ACC112 (cell line): ENCODE results near the gene NUSAP1.
"Not testable (repeated sequence)": the region's sequence is repeated elsewhere in the genome, so short reads cannot be mapped to it uniquely, and the experiment has no call there.

Experiments used
- H2AFZ ChIP-seq: fragments of 200-600 bp; sonication (generic); one replicate; pipeline ENCODE4 v1.6.0; 2017; ENCODE audit warnings: antibody characterized with exemption, low read length; ENCODE audit not compliant: unreplicated experiment
- H3K27ac ChIP-seq: fragments of 200-600 bp; sonication (generic); 2 replicates; pipeline ENCODE4 v1.5.1; 2014; ENCODE audit warnings: low read depth, mild to moderate bottlenecking, antibody characterized with exemption, low read length, moderate library complexity
- H3K27me3 ChIP-seq: fragments of 200-600 bp; sonication (generic); 2 replicates; pipeline ENCODE4 v1.6.1; 2014; ENCODE audit warnings: mild to moderate bottlenecking, antibody characterized with exemption, low read length, moderate library complexity, mixed read lengths; ENCODE audit not compliant: insufficient read depth
- H3K36me3 ChIP-seq: fragments of 200-600 bp; sonication (generic); 2 replicates; pipeline ENCODE4 v1.6.1; 2016; ENCODE audit warnings: mild to moderate bottlenecking, antibody characterized with exemption, low read length, moderate library complexity, mixed read lengths; ENCODE audit not compliant: insufficient read depth
- H3K4me1 ChIP-seq: fragments of 200-600 bp; sonication (generic); one replicate; pipeline ENCODE4 v1.6.1; 2016; ENCODE audit warnings: low read length, mixed read lengths; ENCODE audit not compliant: insufficient read depth, unreplicated experiment, control insufficient read depth
- H3K4me3 ChIP-seq: fragments of 200-600 bp; sonication (generic); 2 replicates; pipeline ENCODE4 v1.5.1; 2014; ENCODE audit warnings: mild to moderate bottlenecking, low read depth, low read length
- H3K79me2 ChIP-seq: fragments of 200-600 bp; sonication (generic); one replicate; pipeline ENCODE4 v1.6.0; 2016; ENCODE audit warnings: low read length; ENCODE audit not compliant: control insufficient read depth, unreplicated experiment, insufficient read depth

NUSAP1 gene

GRCh38 chr15:41332194-41333025 is at the start of gene NUSAP1, which contains the start of gene OIP5:
NUSAP1 (plus strand) TSS chr15:41332881; CDS start chr15:41332958, 77 bp downstream.
OIP5 (minus strand) TSS chr15:41332591; CDS start chr15:41332561, 30 bp downstream.
- Histone ChIP-seq H3K4me3 (peak within 1 kb of the TSS; percentile 93), H3K27ac (peak within 1 kb of the TSS; percentile 73), H3K4me1 (peaks cover 14% of the 10 kb centered on the region), H3K79me2 (peaks cover 49% of the 10 kb centered on the region), H3K27me3 (no peaks in the 10 kb centered on the region), H2AFZ (peak within 1 kb of the TSS; percentile 99), H3K36me3 (no peaks in the 10 kb centered on the region)

- not testable (repeated sequence) for H3K27me3 ChIP-seq
- Histone ChIP-seq H3K4me3 (peak overlapping the region; percentile 96), H3K79me2 (peaks cover 36% of the 10 kb centered on the region), H3K27ac (peak overlapping the region; percentile 65), H3K4me1 (peaks cover 44% of the 10 kb centered on the region), H2AFZ (peak overlapping the region; percentile 77), H3K36me3 (peaks cover 27% of the 10 kb centered on the region)
Measured at GRCh38 chr15:41282980-41283652, 49.6 kb upstream of the NUSAP1 start.

- Histone ChIP-seq H2AFZ (peak overlapping the region; percentile 92), H3K36me3 (peaks cover 31% of the 10 kb centered on the region), H3K27me3 (no peaks in the 10 kb centered on the region), H3K79me2 (peaks cover 43% of the 10 kb centered on the region), H3K4me3 (peak overlapping the region; percentile 96), H3K27ac (peak overlapping the region; percentile 65), H3K4me1 (peaks cover 44% of the 10 kb centered on the region)
Measured at GRCh38 chr15:41283653-41284426, 48.8 kb upstream of the NUSAP1 start.

- H3K79me2 ChIP-seq = peaks cover 43% of the 10 kb centered on the region
- no peak overlapping the region for H2AFZ ChIP-seq
- peak overlapping the region; percentile 35 for H3K27ac ChIP-seq
- peaks cover 44% of the 10 kb centered on the region for H3K4me1 ChIP-seq
- peak overlapping the region; percentile 96 for H3K4me3 ChIP-seq
- no peaks in the 10 kb centered on the region for H3K27me3 ChIP-seq
- H3K36me3 ChIP-seq = peaks cover 28% of the 10 kb centered on the region
Measured at GRCh38 chr15:41284427-41285177, 48.1 kb upstream of the NUSAP1 start.

- Histone ChIP-seq H3K4me3 (peak overlapping the region; percentile 96), H3K27me3 (no peaks in the 10 kb centered on the region), H2AFZ (no peak overlapping the region), H3K27ac (no peak overlapping the region), H3K36me3 (peaks cover 25% of the 10 kb centered on the region), H3K4me1 (peaks cover 44% of the 10 kb centered on the region), H3K79me2 (peaks cover 43% of the 10 kb centered on the region)
Measured at GRCh38 chr15:41285285-41285684, 47.4 kb upstream of the NUSAP1 start.

GRCh38 chr15:41286665-41287333 is 45.9 kb upstream of the NUSAP1 start:
- peaks cover 25% of the 10 kb centered on the region for H3K36me3 ChIP-seq
- no peak overlapping the region for H2AFZ ChIP-seq
- peaks cover 36% of the 10 kb centered on the region for H3K4me1 ChIP-seq
- peak overlapping the region; percentile 30 for H3K27ac ChIP-seq
- no peaks in the 10 kb centered on the region for H3K27me3 ChIP-seq
- peaks cover 43% of the 10 kb centered on the region for H3K79me2 ChIP-seq
- no peak overlapping the region for H3K4me3 ChIP-seq

- H3K79me2 ChIP-seq = peaks cover 43% of the 10 kb centered on the region
- no peak overlapping the region for H3K27ac ChIP-seq
- peaks cover 26% of the 10 kb centered on the region for H3K4me1 ChIP-seq
Measured at GRCh38 chr15:41288464-41288863, 44.2 kb upstream of the NUSAP1 start.

GRCh38 chr15:41289953-41290352 is 42.7 kb upstream of the NUSAP1 start:
- H3K79me2 ChIP-seq = peaks cover 32% of the 10 kb centered on the region
- no peak overlapping the region for H2AFZ ChIP-seq
- H3K4me1 ChIP-seq = peaks cover 25% of the 10 kb centered on the region
- H3K27ac ChIP-seq = no peak overlapping the region
- H3K4me3 ChIP-seq = no peak overlapping the region
- peaks cover 25% of the 10 kb centered on the region for H3K36me3 ChIP-seq
- no peaks in the 10 kb centered on the region for H3K27me3 ChIP-seq

More at GRCh38 chr15:41288464-41288863, 44.2 kb upstream of the NUSAP1 start:
- peaks cover 25% of the 10 kb centered on the region for H3K36me3 ChIP-seq
- no peak overlapping the region for H3K4me3 ChIP-seq
- H3K27me3 ChIP-seq = no peaks in the 10 kb centered on the region
- no peak overlapping the region for H2AFZ ChIP-seq

GRCh38 chr15:41291065-41291631 is 41.5 kb upstream of the NUSAP1 start:
- Histone ChIP-seq H3K4me1 (peaks cover 13% of the 10 kb centered on the region), H3K36me3 (peaks cover 18% of the 10 kb centered on the region), H3K79me2 (peaks cover 21% of the 10 kb centered on the region), H3K27ac (no peak overlapping the region), H2AFZ (no peak overlapping the region), H3K27me3 (no peaks in the 10 kb centered on the region), H3K4me3 (no peak overlapping the region)
